ENCODE data around the gene E4F1. TPM values are rescaled to one million over a fixed set of nuclear protein-coding genes. Genes with fewer than 3 reads are reported as not detected.

E4F1 gene
- total and polyA plus RNA-seq, 9 of the 15 experiments (the other 6 are each of a cell fraction or from before 2014, with no cell fraction given) = 0.48 to 94.9 (median 20.4) TPM

- in situ Hi-C loops (cut with MboI) (no loop called here), intact Hi-C loops (cut with micrococcal nuclease) (no loop called here)
- peaks cover 36% of the 10 kb centered on the region; the same call in 2 of the 3 replicates for H3K36me3 ChIP-seq (ENCODE audit: control insufficient read depth, insufficient read depth, low read length)
- H3K4me2 ChIP-seq (ENCODE audit: insufficient read depth, low read length) = peak overlapping the region; percentile 87
- ATAC-seq (no peak), DNase-seq (ENCODE audit: extremely low read depth in 1 of 4, low spot score in 3 of 4) (peak in 2 of 4 experiments; percentile 48 to 56), FAIRE-seq (peak; percentile 74)
- under 1% methylated on average over 73 of the region's 98 CpGs for whole genome bisulfite sequencing (ENCODE audit: insufficient coverage, low coverage, missing lambda C conversion rate)
- H3K27me3 ChIP-seq (ENCODE audit: control insufficient read depth in 2 of 2, insufficient read depth in 2 of 2, low read length in 2 of 2) = no peaks in the 10 kb centered on the region
- no peaks in the 10 kb centered on the region for H3K9me1 ChIP-seq (ENCODE audit: control insufficient read depth, insufficient read depth, low read length)
- peak overlapping the region; percentile 89 for H3K27ac ChIP-seq (ENCODE audit: extremely low read depth, low read depth, low read length)
- H3K9ac ChIP-seq (ENCODE audit: insufficient read depth in 1 of 2, low read depth in 2 of 2, low read length in 2 of 2) = peak overlapping the region; percentile 87 to 99
- H4K20me1 ChIP-seq (replicated peaks; ENCODE audit: control insufficient read depth, insufficient read depth, low read length) = peaks cover 21% of the 10 kb centered on the region
- peaks cover 31 to 79% of the 10 kb centered on the region in 2 experiments for H3K4me1 ChIP-seq (replicated peaks in 1 of 2; ENCODE audit: control insufficient read depth in 2 of 2, insufficient read depth in 2 of 2, low read length in 2 of 2)
- no peaks in the 10 kb centered on the region for H3K9me3 ChIP-seq (replicated peaks; ENCODE audit: control insufficient read depth, insufficient read depth, low read depth, low read length)
- BruUV-seq (replicated peaks) = no TSS peak
- peak overlapping the region; percentile 85 for H3K4me3 ChIP-seq
- peak overlapping the region; percentile 53; the same call in 1 of the 2 replicates for H2AFZ ChIP-seq (ENCODE audit: low read depth, low read length)
- H3K79me2 ChIP-seq (ENCODE audit: control insufficient read depth, insufficient read depth, low read length) = peaks cover 52% of the 10 kb centered on the region
- ChIA-PET CTCF (ENCODE audit: low intra/inter-chr PET ratio) (no interaction called here), POLR2A (interaction anchor here (0.5 to 3.1 kb wide), 15 partner anchors 8 to 703 kb away, joined by 3 to 17 read pairs (median 3); partner anchors contain the start of genes E4F1, ECI1, RPS2 and TRAF7)
- no peak for TF ChIP-seq POLR3G (IDR thresholded peaks at IDR 0.05; ENCODE audit: extremely low read depth, insufficient read length, insufficient replicate concordance)
- no peak for TF ChIP-seq GABPB2 (CRISPR knock-in tag; conservative IDR thresholded peaks at IDR 0.05)
- TF ChIP-seq REST (IDR thresholded peaks at IDR 0.05; ENCODE audit: borderline replicate concordance) = no peak
- TF ChIP-seq REST (CRISPR knock-in tag; IDR thresholded peaks at IDR 0.05; ENCODE audit: low read depth) = peak; percentile 35; the same call in 1 of the 2 replicates
- TF ChIP-seq ARNT (IDR thresholded peaks at IDR 0.05) = no peak
- no peak for TF ChIP-seq MAFF (IDR thresholded peaks at IDR 0.05; ENCODE audit: low read length)
- TF ChIP-seq CBFB (CRISPR knock-in tag; IDR thresholded peaks at IDR 0.05) = no peak
- no peak for TF ChIP-seq EP300 (IDR thresholded peaks at IDR 0.05; ENCODE audit: low read length)
- TF ChIP-seq MECOM (CRISPR knock-in tag; IDR thresholded peaks at IDR 0.05) = no peak
- no peak for TF ChIP-seq CC2D1A (IDR thresholded peaks at IDR 0.05)
- peak; percentile 47 for TF ChIP-seq CCNT2 (IDR thresholded peaks at IDR 0.05; ENCODE audit: borderline replicate concordance, extremely low read depth, insufficient read length, low read depth, low read length)
- 0 out of 2 replicates have a peak, but pooled peaks have one; percentile 15 for TF ChIP-seq ZBTB9 (CRISPR knock-in tag; IDR thresholded peaks at IDR 0.05)
These were observed 9.3 kb upstream of the E4F1 start for GRCh38 chr16:2213817-2214718.

All from K562 (cell line).